NOMO-1 treated with DMSO at 0.1 percent for 48 hours (cell line): ENCODE results near the gene CHRM1.
"Not testable (repeated sequence)": the region's sequence is repeated elsewhere in the genome, so short reads cannot be mapped to it uniquely, and the experiment has no call there.

ENCODE experiments used
- DNase-seq: peaks from one replicate; lab custom pipeline; 2025; ENCODE audit not compliant: unreplicated experiment; lab: John Stamatoyannopoulos, UW

Gene CHRM1

DNA sequence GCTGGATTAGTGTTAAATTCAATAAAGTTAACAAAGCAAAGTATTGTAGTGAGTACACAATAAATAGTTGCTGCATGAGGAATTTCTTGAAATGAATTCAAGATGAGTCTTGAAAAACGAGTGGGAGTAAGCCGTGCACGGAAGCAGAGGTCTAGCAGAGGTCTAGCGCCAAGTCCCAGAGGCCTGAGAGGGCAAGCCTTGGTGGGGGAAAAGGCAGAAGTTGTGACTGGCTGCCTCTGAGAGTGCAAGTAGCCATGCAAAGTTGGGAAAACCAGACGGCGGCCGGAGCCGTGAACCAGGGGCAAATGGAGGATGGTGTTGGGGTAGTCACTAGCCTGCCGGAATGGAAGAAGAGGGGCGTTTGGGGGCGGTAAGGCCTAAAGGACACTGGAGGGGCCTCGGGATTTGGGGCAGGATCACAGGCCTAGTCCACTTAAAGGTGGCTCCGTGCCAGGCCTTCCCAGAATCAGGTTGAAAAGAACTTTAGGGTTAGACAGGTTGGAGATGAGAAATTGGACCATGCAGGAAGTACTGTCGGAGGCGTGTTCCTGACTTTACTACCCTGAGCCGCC, 40.8 kb downstream of the CHRM1 start:
- peak; percentile 34 for DNase-seq

DNA sequence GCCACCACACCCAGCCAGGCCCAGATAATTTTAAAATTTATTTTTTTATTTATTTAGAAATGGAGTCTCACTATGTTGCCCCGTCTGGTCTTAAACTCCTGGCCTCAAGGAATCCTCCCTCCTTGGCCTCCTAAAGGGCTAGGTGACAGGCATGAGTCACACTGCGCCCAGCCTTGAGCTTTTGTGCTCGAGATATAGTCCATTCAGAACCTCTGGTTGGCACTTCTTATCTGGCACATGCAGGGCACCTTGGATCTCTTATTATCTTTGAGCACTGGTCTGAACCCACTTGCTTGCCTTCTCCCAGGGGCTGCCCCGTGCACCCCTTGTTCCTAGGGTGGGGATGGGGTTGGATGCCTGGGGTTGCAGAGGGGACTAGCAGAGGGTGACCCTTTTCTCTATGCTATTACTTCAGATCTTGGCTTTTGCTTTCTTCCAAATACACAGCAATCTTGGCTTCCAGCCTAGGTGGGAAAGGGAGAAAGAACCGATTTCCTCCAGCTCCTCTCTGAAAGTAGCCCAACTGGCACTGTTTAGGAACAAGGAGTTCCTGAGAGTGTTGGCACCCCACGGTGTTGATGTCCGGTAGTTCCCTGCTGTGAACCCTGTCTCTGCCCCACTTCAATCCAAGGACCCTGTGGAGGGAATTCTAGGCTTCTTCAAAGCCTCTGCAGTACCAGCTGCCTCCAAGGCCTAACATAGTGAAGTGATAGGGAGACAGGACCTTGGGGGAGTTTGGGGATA, 41.8 kb downstream of the CHRM1 start:
- no peak for DNase-seq

DNA sequence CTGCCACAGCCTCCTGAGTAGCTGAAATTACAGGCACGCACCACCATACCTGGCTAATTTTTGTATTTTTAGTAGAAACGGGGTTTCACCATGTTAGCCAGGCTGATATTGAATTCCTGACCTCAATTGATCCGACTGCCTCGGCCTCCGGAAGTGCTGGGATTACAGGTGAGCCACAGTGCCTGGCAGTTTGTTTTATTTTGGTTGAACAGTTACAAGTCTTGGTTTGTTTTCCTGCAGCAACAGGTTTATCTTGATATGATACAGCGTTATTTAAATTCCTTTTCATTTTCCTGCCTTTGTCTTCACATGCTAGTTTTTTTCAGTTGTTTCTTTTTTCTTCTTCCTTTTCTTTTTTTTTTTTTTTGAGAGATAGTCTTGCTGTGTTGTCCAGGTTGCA, 44.5 kb downstream of the CHRM1 start:
- DNase-seq, result no peak

DNA sequence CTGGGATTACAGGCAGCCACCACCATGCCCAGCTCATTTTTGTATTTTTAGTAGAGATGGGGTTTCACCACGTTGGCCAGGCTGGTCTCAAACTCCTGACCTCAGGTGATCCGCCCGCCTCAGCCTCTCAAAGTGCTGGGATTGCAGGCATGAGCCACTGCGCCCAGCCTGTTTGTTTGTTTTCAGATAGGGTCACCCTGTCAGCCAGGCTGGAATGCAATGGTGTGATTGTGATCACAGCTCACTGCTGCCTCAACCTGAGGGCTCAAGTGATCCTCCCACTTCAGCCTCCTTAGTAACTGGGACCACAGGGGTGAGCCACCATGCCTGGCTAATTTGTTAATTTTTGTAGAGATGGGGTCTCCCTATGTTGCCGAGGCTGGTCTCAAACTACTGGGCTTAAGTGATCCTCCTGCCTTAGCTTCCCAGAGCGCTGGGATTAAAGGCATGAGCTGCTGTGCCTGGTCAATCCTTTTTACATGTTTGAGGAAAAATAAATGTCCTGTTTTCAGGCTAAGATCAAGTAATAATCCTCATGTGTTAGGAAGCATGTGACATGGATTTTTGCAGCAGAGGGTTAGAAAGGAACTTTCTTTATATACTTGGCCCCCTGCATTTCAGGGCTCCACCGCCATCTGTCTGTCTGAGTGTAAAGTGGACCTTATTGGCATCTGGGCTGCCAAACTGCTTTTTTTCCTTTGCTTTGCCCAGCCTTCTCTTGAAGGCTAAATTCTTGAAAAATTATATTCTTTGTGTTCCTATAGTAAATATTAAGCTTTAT, 45.3 kb downstream of the CHRM1 start:
- no peak for DNase-seq

DNA sequence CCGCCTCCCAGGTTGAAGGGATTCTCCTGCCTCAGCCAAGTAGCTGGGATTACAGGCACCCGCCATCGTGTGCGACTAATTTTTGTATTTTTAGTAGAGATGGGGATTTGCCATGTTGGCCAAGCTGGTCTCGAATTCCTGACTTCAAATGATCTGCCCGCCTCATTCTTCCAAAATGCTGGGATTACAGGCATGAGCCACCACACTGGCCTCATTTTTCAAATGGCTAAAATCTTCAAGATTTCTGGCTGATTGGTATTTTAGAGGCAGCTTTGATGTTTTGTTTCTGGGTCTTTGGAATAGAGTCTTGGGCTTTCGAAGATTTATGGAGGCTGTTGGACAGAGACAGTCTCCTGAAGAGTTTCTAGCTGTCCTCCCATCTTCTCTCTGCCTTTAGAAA, 46.3 kb downstream of the CHRM1 start:
- DNase-seq, result no peak

DNA sequence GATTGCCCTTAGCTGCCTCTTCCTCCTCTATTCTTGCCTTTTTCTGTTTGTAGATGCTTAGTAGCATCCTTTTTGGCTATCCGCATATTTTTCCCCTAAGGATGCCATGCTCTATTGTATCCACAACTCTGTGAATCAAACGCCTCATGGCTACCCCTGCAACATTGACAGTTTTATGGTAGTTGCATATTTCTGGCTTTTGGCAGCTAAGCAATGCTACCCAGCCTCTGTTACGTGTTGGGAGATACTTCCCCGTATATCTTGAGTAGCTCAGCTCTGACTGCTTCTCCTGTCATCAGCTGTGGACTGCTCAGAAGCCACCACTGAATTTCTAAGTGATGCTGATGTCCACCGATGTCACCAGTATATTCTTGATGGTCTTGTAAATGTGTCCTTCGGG, 55.5 kb downstream of the CHRM1 start:
- DNase-seq, result no peak

DNA sequence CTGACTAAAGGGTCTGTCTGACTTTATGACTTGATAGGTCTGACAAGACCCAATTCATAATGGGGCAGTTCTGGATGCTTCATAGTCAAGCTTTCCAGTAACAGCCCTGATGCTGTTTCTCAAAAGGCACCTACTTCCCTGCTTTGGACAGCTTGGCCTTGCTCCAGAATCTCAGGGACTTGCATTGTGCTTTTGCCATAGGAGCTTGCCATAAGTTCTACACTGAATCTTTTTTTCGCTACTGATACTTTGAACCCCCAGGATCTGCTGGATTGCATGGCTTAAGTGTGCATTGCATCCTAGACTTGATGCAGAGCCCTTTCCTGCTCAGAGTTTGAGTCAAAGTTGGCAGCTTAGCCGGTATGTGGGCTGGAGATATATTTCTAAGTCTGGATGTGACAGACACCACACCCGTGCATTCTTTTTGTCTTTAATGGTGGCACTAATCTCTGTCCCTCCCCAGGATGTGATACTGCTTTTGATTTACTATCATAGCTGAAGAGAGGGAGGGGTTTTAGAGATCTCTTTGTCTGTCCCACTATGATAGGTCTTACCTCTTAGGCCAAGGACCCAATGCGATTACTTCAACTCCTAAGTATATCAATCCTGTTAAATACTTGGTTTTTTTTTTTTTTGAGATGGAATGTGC, 57.4 kb downstream of the CHRM1 start:
- DNase-seq, result no peak

DNA sequence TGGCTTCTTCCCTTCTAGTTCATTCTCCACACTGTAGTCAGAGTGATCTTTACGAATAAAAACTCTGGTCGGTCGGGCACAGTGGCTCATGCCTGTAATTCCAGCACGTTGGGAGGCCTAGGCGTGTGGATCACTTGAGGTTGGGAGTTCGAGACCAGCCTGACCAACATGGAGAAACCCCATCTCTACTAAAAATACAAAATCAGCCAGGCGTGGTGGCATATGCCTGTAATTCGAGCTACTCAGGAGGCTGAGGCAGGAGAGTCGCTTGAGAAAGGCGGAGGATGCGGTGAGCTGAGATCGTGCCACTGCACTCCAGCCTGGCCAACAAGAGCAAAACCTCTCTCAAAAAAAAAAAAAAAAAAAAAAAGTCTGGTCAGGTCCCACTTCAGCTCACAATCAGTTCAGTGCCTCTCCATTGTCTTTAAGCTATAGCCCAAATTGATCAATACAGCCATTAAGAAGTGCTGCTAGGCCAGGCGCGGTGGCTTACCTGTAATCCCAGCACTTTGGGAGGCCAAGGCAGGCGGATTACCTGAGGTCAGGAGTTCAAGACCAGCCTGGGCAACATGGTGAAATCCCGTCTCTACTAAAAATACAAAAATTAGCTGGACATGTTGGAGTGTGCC, 59.5 kb downstream of the CHRM1 start:
- not testable (repeated sequence) for DNase-seq

DNA sequence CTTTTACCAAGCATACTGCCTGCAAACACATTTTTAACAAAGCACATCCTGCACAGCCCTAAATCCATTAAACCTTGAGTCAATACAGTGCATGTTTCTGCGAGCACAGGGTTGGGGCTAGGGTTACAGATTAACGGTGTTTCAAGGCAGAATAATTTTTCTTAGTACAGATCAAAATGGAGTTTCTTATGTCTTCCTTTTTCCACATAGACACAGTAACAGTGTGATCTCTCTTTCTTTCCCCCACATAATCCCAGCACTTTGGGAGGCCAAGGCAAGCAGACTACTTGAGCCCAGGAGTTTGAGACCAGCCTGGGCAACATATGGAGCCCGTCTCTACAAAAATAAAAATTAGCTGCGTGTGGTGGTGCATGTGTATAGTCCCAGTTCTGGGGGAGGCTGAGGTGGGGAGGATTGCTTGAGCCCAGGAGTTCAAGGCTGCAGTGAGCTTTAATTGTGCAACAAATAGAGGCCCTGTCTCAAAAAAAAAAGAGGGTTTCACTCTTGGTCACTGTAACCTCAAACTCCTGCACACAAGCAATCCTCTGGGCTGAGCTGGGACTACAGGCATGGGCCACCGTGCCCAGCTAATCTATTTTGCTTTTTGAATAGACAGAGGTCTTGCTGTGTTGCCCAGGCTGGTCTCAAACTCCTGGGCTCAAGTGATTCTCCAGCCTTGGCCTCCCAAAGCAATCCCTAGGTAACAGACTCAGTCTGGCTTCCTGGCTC, 60.2 kb downstream of the CHRM1 start:
- no peak for DNase-seq

DNA sequence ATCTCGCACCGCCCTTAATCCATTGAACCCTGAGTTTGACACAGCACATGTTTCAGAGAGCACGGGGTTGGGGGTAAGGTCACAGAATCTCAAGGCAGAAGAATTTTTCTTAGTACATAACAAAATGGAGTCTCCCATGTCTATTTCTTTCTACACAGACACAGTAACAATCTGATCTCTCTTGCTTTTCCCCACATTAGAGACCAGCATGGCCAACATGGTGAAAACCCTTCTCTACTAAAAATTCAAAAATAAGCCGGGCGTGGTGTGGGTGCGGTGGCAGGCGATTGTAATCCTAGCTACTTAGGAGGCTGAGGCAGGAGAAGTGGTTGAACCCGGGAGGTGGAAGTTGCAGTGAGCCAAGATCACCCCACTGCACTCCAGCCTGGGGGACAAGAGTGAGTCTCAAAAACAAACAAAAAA, 61.9 kb downstream of the CHRM1 start:
- DNase-seq, result not testable (repeated sequence)
